ENCODE data around the gene A2ML1.
"Not testable (repeated sequence)": the region's sequence is repeated elsewhere in the genome, so short reads cannot be mapped to it uniquely, and the experiment has no call there.

DNA sequence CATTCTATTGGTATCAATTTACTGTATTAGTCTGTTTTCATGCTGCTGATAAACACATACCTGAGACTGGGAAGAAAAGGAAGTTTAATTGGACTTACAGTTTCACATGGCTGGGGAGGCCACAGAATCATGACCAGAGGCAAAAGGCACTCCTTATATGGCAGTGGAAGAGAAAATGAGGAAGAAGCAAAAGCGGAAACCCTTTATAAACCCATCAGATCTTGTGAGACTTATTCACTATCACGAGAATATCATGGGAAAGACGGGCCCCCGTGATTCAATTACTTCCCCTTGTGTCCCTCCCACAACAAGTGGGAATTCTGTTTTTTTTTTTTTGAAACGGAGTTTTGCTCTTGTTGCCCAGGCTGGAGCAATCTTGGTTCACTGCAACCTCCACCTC, 80.3 kb downstream of the A2ML1 start:
- not testable (repeated sequence) for TF ChIP-seq POLR2AphosphoS5 (IDR thresholded peaks at IDR 0.05; ENCODE audit: low read depth, low read length); POLR2A (IDR thresholded peaks at IDR 0.05; ENCODE audit: low read depth, low read length); PAX5 (IDR thresholded peaks at IDR 0.05; ENCODE audit: insufficient read depth, low read length, severe bottlenecking); TAF1 (IDR thresholded peaks at IDR 0.05; ENCODE audit: low read depth, low read length); POU2F2 (IDR thresholded peaks at IDR 0.05; ENCODE audit: low read depth, low read length)

Data from GM12891 (cell line).